Spinal cord (tissue), 10 donors: Measurements from ENCODE around the gene KCNB1. TPM values are rescaled to one million over a fixed set of nuclear protein-coding genes. Genes with fewer than 3 reads are reported as not detected.

ENCODE experiments used
- DNase-seq, 6 donors: peaks; one replicate each; pipeline versions ENCODE4 v3.0.0 to v3.0.0-alpha.2; 2013 to 2015; ENCODE audit warnings: low spot score in 6 of 6, low read depth in 4 of 6
- H3K27ac ChIP-seq: one replicate; pipeline ENCODE4 v1.5.1; 2013; ENCODE audit warnings: low read depth, low read length, control low read depth
- H3K27me3 ChIP-seq: one replicate; pipeline ENCODE4 v1.6.1; 2013; ENCODE audit warnings: low read length; ENCODE audit not compliant: control insufficient read depth, insufficient read depth
- H3K36me3 ChIP-seq: one replicate; pipeline ENCODE4 v1.6.1; 2013; ENCODE audit warnings: low read length; ENCODE audit not compliant: control insufficient read depth, insufficient read depth
- H3K4me1 ChIP-seq: one replicate; pipeline ENCODE4 v1.6.1; 2013; ENCODE audit warnings: low read length; ENCODE audit not compliant: control insufficient read depth, insufficient read depth
- H3K4me3 ChIP-seq: one replicate; pipeline ENCODE4 v1.5.1; 2013; ENCODE audit warnings: low read depth, low read length, control low read depth
- H3K9me3 ChIP-seq: one replicate; pipeline ENCODE4 v1.6.1; 2013; ENCODE audit warnings: low read length; ENCODE audit not compliant: control insufficient read depth, insufficient read depth
- WGBS: methylation state at CpG from one replicate; pipeline ENCODE4 v1.1.5; 2013; ENCODE audit warnings: missing lambda C conversion rate; ENCODE audit not compliant: insufficient coverage; 5-methylcytosine and 5-hydroxymethylcytosine counted together
- polyA plus RNA-seq, 2 donors: library from polyadenylated mRNA; unstranded; fragments of 120-200 nt; gene quantifications; one replicate each; pipeline ENCODE4 v1.2.1, GENCODE V29; 2013; ENCODE audit not compliant: insufficient read length in 2 of 2
- total RNA-seq, 2 donors: library from RNA; depleted of rRNA in 1 of 2; stranded (reverse); fragments of 120-200 nt in 1 of 2; fragments of >200 nt in 1 of 2; gene quantifications; one replicate each; pipeline versions ENCODE4 v1.2.3 to v1.2.4, GENCODE V29; 2013 to 2014
- donor health status: healthy.

KCNB1 gene
- total and polyA plus RNA-seq, 4 donors = 8.0 to 46.7 (median 15.1) TPM

DNA sequence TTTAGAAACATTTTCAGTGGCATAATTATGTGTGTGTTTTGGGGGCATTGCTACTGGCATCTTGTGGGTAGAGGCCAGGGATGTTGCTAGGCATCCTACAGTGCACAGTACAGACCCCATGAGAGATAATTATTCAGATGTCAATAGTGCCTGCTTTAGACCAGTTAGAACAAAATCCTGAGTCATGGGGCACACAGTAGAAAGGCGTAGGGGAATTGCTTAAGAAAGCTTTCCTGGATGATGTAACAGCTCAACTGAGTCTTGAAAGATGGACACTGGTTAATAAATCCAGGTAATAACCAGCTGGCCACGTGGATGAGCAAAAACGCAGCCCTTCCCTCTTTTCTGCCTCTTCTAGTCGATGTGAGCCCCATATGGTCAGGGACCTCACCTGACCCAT lies 51.1 kb downstream of the KCNB1 start:
- H3K4me1 ChIP-seq = peaks cover 16% of the 10 kb centered on the region
- H3K4me3 ChIP-seq = no peak overlapping the region
- H3K27ac ChIP-seq = no peak overlapping the region
- H3K27me3 ChIP-seq = no peaks in the 10 kb centered on the region
- H3K9me3 ChIP-seq = no peaks in the 10 kb centered on the region
- DNase-seq = no peak
- H3K36me3 ChIP-seq = peaks cover 4% of the 10 kb centered on the region
- WGBS = 56% methylated on average over 4 of the region's 4 CpGs

GRCh38 chr20:49430320-49430719 lies 52.1 kb downstream of the KCNB1 start:
- Histone ChIP-seq H3K27ac (no peak overlapping the region), H3K4me1 (peaks cover 16% of the 10 kb centered on the region)
- WGBS = 85% methylated on average over 1 of the region's 2 CpGs

DNA sequence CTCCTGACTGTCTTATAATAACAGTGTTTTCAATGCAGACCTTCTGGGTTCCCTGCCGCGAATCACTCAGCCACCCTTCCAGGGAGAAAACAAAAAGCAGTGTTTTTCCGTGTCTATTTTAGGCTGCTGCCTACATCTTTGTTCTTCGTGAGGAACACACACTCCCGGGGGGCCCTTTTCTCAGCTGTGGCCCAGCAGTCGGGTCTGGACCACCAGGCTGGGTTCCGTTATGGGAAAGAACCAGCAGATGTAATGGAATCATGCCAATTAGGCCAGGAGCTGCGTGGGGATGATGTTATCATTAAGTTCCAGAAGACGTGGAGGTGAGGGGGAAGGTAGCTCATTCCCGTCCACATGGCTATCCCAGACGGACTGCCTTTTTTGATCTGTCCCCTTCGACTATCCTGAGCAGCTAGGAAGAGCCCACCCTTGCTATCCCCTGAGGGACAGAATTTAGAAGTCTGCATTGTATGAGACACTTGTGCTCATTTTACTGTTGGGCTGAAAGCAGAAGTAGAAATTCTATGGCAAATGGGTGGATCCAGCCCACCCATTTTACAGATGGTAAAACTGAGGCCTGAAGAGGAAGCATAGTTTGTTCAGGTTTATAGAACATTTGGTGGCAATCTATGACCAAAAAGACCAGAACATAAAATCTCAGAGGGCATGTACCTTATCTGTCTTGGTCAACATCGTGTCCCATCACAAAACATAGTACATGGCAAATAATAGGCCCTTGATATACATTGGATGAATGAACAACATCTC lies 54.5 kb downstream of the KCNB1 start:
- Histone ChIP-seq H3K4me1 (peaks cover 19% of the 10 kb centered on the region), H3K4me3 (no peak overlapping the region), H3K36me3 (no peaks in the 10 kb centered on the region), H3K27ac (peak overlapping the region; percentile 30), H3K9me3 (no peaks in the 10 kb centered on the region), H3K27me3 (no peaks in the 10 kb centered on the region)
- peak in 1 of 6 donors; percentile 60 for DNase-seq
- WGBS = 54% methylated on average over 11 of the region's 13 CpGs

More at GRCh38 chr20:49430320-49430719, 52.1 kb downstream of the KCNB1 start:
- Histone ChIP-seq H3K27me3 (no peaks in the 10 kb centered on the region), H3K4me3 (no peak overlapping the region), H3K36me3 (no peaks in the 10 kb centered on the region), H3K9me3 (no peaks in the 10 kb centered on the region)
- DNase-seq = no peak

DNA sequence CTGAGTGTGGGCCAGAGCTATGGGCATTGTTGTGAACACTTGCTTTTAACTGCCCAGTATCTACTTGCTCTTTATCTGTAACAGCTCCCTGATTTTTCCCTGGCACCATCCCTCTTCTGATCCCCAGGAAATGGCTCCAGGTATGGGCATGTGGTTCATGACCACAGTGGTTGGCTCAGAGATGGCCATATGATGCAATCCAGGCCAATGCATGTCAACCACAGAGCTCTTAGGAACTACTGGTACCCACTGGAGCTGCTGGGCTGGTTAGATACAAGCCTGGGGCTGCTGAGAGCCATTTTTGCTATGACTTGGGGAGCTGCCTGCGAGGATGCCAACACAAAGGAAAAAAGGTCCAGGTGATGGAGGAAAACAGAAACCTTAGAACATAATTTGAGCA lies 55.6 kb downstream of the KCNB1 start:
- Histone ChIP-seq H3K9me3 (no peaks in the 10 kb centered on the region), H3K27ac (peak overlapping the region; percentile 7), H3K4me1 (peaks cover 17% of the 10 kb centered on the region), H3K27me3 (no peaks in the 10 kb centered on the region), H3K36me3 (no peaks in the 10 kb centered on the region), H3K4me3 (no peak overlapping the region)
- no peak for DNase-seq
- no CpG with 5 or more reads among the region's 1 CpG for WGBS

DNA sequence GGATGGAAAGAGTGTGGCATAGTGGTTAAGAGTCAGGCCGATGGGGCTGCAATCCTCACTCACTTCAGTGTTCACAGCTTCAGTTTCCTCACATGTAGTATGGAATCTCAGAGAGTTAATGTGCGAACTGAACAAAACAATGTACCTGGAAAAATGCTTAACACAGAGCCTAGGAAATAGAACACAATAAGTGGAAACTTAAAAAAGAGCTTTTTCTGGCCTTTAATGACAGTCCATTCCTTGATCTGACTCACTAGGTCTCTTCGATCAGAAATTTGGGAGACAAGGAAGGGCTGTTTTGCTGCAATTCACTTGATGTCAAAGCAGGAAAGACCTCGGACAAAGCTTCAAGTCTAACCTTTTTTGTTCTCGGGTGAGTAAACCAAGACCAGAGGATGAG lies 56.1 kb downstream of the KCNB1 start:
- DNase-seq = no peak
- no peaks in the 10 kb centered on the region for H3K9me3 ChIP-seq
- peaks cover 17% of the 10 kb centered on the region for H3K4me1 ChIP-seq
- H3K4me3 ChIP-seq = no peak overlapping the region
- no peaks in the 10 kb centered on the region for H3K27me3 ChIP-seq
- WGBS = 96% methylated on average over 3 of the region's 5 CpGs
- peak overlapping the region; percentile 7 for H3K27ac ChIP-seq
- no peaks in the 10 kb centered on the region for H3K36me3 ChIP-seq

- Histone ChIP-seq H3K4me1 (peaks cover 26% of the 10 kb centered on the region), H3K36me3 (no peaks in the 10 kb centered on the region), H3K4me3 (no peak overlapping the region), H3K9me3 (no peaks in the 10 kb centered on the region), H3K27me3 (no peaks in the 10 kb centered on the region), H3K27ac (no peak overlapping the region)
- WGBS = 20% methylated on average over 12 of the region's 13 CpGs
- peak in 5 of 6 donors; percentile 57 to 95 (median 71) for DNase-seq
Measured at GRCh38 chr20:49424536-49424935, 57.9 kb downstream of the KCNB1 start.

DNA sequence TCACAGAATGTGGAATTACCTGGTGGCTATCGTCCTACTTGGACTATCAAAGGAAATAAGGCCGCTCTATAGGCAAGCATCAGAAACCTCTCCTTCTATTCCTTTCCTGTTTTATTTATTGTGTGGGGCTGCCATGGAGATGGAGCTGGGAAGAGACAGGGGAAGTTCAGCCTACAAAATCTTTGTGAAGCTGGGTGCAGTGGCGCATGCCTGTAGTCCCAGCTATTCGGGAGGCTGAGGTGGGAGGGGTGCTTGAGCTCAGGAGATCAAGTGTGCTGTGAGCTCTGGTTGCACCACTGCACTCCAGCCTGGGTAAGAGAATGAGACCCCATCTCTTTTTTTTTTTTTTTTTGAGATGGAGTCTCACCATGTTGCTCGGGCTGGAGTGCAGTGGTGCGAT lies 60.3 kb downstream of the KCNB1 start:
- 71% methylated on average over 1 of the region's 6 CpGs for WGBS
- no peak for DNase-seq
- Histone ChIP-seq H3K4me1 (peaks cover 24% of the 10 kb centered on the region), H3K4me3 (no peak overlapping the region), H3K36me3 (peaks cover 2% of the 10 kb centered on the region), H3K27me3 (no peaks in the 10 kb centered on the region), H3K9me3 (no peaks in the 10 kb centered on the region), H3K27ac (no peak overlapping the region)

DNA sequence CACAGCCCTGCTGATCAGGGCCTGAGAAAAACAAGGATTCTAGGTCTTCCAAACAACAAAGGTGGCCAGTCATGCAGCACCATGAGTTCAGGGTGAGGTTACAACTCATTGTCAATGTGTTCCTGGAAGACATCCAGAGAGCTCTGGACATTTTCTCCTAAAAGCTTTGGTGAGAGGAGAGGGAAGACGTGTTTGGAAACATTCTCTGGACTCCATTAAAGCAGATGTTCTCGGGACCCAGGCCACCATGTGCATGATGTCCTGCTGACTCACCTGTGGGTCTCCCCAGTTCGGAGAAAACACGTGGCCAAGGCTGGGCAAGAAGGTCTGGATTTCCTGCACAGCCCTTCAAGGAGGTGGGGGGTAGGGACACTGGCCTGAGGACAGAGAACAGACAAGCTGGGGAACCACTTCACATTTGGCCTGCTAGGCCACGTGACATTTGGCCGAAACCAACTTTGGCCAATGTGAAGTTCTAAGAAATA lies 61.6 kb downstream of the KCNB1 start:
- no peak for DNase-seq
- 76% methylated on average over 6 of the region's 6 CpGs for WGBS
- Histone ChIP-seq H3K9me3 (no peaks in the 10 kb centered on the region), H3K27ac (no peak overlapping the region), H3K4me1 (peaks cover 24% of the 10 kb centered on the region), H3K4me3 (no peak overlapping the region), H3K36me3 (peaks cover 2% of the 10 kb centered on the region), H3K27me3 (no peaks in the 10 kb centered on the region)

- 100% methylated on average over 1 of the region's 1 CpG for WGBS
- H3K9me3 ChIP-seq = no peaks in the 10 kb centered on the region
- DNase-seq = no peak
- peaks cover 27% of the 10 kb centered on the region for H3K4me1 ChIP-seq
- H3K36me3 ChIP-seq = peaks cover 2% of the 10 kb centered on the region
- H3K4me3 ChIP-seq = no peak overlapping the region
- H3K27ac ChIP-seq = no peak overlapping the region
- no peaks in the 10 kb centered on the region for H3K27me3 ChIP-seq
Measured at GRCh38 chr20:49420292-49420691, 62.2 kb downstream of the KCNB1 start.

DNA sequence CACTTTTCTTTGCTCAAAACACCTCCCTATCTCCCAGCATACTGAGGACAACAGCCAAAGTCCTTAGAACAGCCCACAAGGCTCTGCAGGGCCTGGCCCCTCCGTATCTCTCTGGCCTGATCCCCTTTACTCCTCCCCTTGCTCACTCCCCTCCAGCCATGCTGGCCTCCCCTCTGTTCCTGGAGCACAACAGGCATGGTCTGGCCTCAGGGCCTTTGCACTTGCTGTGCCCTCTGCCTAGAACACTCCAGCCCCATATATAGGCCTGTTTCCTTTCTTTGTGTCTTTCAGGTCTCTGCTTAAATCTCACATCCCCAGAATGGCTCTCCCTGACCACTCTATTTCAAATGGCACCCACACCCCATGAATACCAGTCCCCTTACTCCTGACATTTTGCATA lies 62.7 kb downstream of the KCNB1 start:
- H3K27me3 ChIP-seq = no peaks in the 10 kb centered on the region
- H3K9me3 ChIP-seq = no peaks in the 10 kb centered on the region
- H3K4me3 ChIP-seq = no peak overlapping the region
- peaks cover 26% of the 10 kb centered on the region for H3K4me1 ChIP-seq
- peaks cover 2% of the 10 kb centered on the region for H3K36me3 ChIP-seq
- WGBS = 88% methylated on average over 1 of the region's 1 CpG
- DNase-seq = no peak
- no peak overlapping the region for H3K27ac ChIP-seq
